ENCODE data around the gene ALX1.

GRCh38 chr12:85260896-85261295, 19.1 kb upstream of the ALX1 start:
- TF ChIP-seq CTCF (IDR thresholded peaks at IDR 0.05) (no peak), POLR2A (IDR thresholded peaks at IDR 0.05) (no peak), EP300 (IDR thresholded peaks at IDR 0.05) (no peak)
